ENCODE results near the gene CENPN.

CENPN gene

GRCh38 chr16:80991792-80992430, 15.1 kb upstream of the CENPN start:
- no peak for DNase-seq (ENCODE audit: low read depth in 2 of 2)

- DNase-seq (ENCODE audit: low read depth in 2 of 2): no peak
Observed at GRCh38 chr16:80992676-80993293, 14.2 kb upstream of the CENPN start.

- DNase-seq (ENCODE audit: low read depth in 2 of 2): no peak
Observed at GRCh38 chr16:80993307-80993706, 13.7 kb upstream of the CENPN start.

GRCh38 chr16:80993834-80994233, 13.2 kb upstream of the CENPN start:
- no peak for DNase-seq (ENCODE audit: low read depth in 2 of 2)

GRCh38 chr16:80994451-80994850, 12.6 kb upstream of the CENPN start:
- DNase-seq (ENCODE audit: low read depth in 2 of 2): no peak

GRCh38 chr16:80996688-80997138, 10.3 kb upstream of the CENPN start:
- DNase-seq (ENCODE audit: low read depth in 2 of 2): no peak

- no peak for DNase-seq (ENCODE audit: low read depth in 2 of 2)
Observed at GRCh38 chr16:80997139-80997798, 9.7 kb upstream of the CENPN start.

GRCh38 chr16:80997964-80998620, 8.9 kb upstream of the CENPN start:
- no peak for DNase-seq (ENCODE audit: low read depth in 2 of 2)

GRCh38 chr16:81000873-81001272, 6.1 kb upstream of the CENPN start:
- no peak for DNase-seq (ENCODE audit: low read depth in 2 of 2)

- no peak for DNase-seq (ENCODE audit: low read depth in 2 of 2)
Observed at GRCh38 chr16:81001330-81001729, 5.7 kb upstream of the CENPN start.

- no peak for DNase-seq (ENCODE audit: low read depth in 2 of 2)
Observed at GRCh38 chr16:81003064-81003463, 4.0 kb upstream of the CENPN start.

- no peak for DNase-seq (ENCODE audit: low read depth in 2 of 2)
Observed at GRCh38 chr16:81003610-81004460, 3.2 kb upstream of the CENPN start.

GRCh38 chr16:81004646-81005353, 2.2 kb upstream of the CENPN start:
- no peak for DNase-seq (ENCODE audit: low read depth in 2 of 2)

GRCh38 chr16:81005610-81006161, 1.3 kb upstream of the CENPN start:
- DNase-seq (ENCODE audit: low read depth in 2 of 2): no peak

- peak; percentile 44 to 51 for DNase-seq (ENCODE audit: low read depth in 2 of 2)
Observed at GRCh38 chr16:81006211-81006812, 702 bp upstream of the CENPN start.

- DNase-seq (ENCODE audit: low read depth in 2 of 2): no peak
Observed at GRCh38 chr16:81008505-81008789, 1.4 kb downstream of the CENPN start.

GRCh38 chr16:81012974-81013373, 6.0 kb downstream of the CENPN start:
- no peak for DNase-seq (ENCODE audit: low read depth in 2 of 2)

- DNase-seq (ENCODE audit: low read depth in 2 of 2): no peak
Observed at GRCh38 chr16:81014672-81015071, 7.7 kb downstream of the CENPN start.

GRCh38 chr16:81018496-81018895, 11.5 kb downstream of the CENPN start:
- no peak for DNase-seq (ENCODE audit: low read depth in 2 of 2)

- DNase-seq (ENCODE audit: low read depth in 2 of 2): no peak
Observed at GRCh38 chr16:81026429-81026828, 19.4 kb downstream of the CENPN start.

Measured in activated CD8-positive, alpha-beta memory T cell treated with anti-CD3 and anti-CD28 coated beads for 4 hours (primary cell).